ENCODE results near the gene VILL. TPM values are rescaled to one million over a fixed set of nuclear protein-coding genes. Genes with fewer than 3 reads are reported as not detected.
"Not testable (repeated sequence)": the region's sequence is repeated elsewhere in the genome, so short reads cannot be mapped to it uniquely, and the experiment has no call there.

VILL gene
- total and polyA plus RNA-seq, 12 donors: 1.2 to 6.4 (median 2.4) TPM

- no peaks in the 10 kb centered on the region for H3K36me3 ChIP-seq
- intact Hi-C loops (cut with DNase I): no loop called here
- H3K27ac ChIP-seq: no peak overlapping the region
- peaks cover 0 to 27% (median 0%) of the 10 kb centered on the region in 7 donors for H3K27me3 ChIP-seq
- no peaks in the 10 kb centered on the region for H3K9me3 ChIP-seq
- DNase-seq (no peak), ATAC-seq (no peak)
- no peak for TF ChIP-seq CTCF (IDR thresholded peaks at IDR 0.05)
- 96 to 100% methylated on average over 1 of the region's 1 CpG for WGBS, 2 donors
- H3K4me3 ChIP-seq: no peak overlapping the region
- H3K4me1 ChIP-seq: peaks cover 0 to 32% (median 26%) of the 10 kb centered on the region in 9 donors
Measured at GRCh38 chr3:38032328-38032865, 41.8 kb downstream of the VILL start.

- H3K36me3 ChIP-seq; intact Hi-C loops (cut with DNase I); H3K4me3 ChIP-seq; DNase-seq; H3K9me3 ChIP-seq; H3K27ac ChIP-seq; ATAC-seq: not testable (repeated sequence)
- 92 to 97% methylated on average over 7 of the region's 7 CpGs for WGBS, 2 donors
- H3K27me3 ChIP-seq: peaks cover 0 to 24% (median 0%) of the 10 kb centered on the region in 7 donors
- peaks cover 0 to 35% (median 26%) of the 10 kb centered on the region in 9 donors for H3K4me1 ChIP-seq
Measured at GRCh38 chr3:38033586-38033985, 43.0 kb downstream of the VILL start.

- DNase-seq; ATAC-seq; intact Hi-C loops (cut with DNase I); H3K27ac ChIP-seq; H3K4me3 ChIP-seq; H3K9me3 ChIP-seq; H3K36me3 ChIP-seq: not testable (repeated sequence)
- 87 to 93% methylated on average over 9 of the region's 9 CpGs for WGBS, 2 donors
- Histone ChIP-seq H3K4me1 (peaks cover 3 to 35% (median 23%) of the 10 kb centered on the region in 9 donors), H3K27me3 (peaks cover 0 to 16% (median 0%) of the 10 kb centered on the region in 7 donors)
Measured at GRCh38 chr3:38034335-38034734, 43.7 kb downstream of the VILL start.

GRCh38 chr3:38036286-38036685, 45.7 kb downstream of the VILL start:
- Histone ChIP-seq H3K36me3 (no peaks in the 10 kb centered on the region), H3K4me1 (peaks cover 6 to 29% (median 13%) of the 10 kb centered on the region in 9 donors), H3K27me3 (peaks cover 0 to 7% (median 0%) of the 10 kb centered on the region in 7 donors), H3K9me3 (no peaks in the 10 kb centered on the region), H3K4me3 (no peak overlapping the region), H3K27ac (no peak overlapping the region)
- DNase-seq (no peak), ATAC-seq (no peak)
- no peak for TF ChIP-seq CTCF (IDR thresholded peaks at IDR 0.05)
- 93 to 96% methylated on average over 5 of the region's 5 CpGs for WGBS, 2 donors
- intact Hi-C loops (cut with DNase I): no loop called here

- Histone ChIP-seq H3K36me3 (no peaks in the 10 kb centered on the region), H3K27ac (no peak overlapping the region), H3K4me1 (peaks cover 6 to 25% (median 13%) of the 10 kb centered on the region in 9 donors), H3K27me3 (peaks cover 0 to 7% (median 0%) of the 10 kb centered on the region in 7 donors), H3K9me3 (no peaks in the 10 kb centered on the region), H3K4me3 (no peak overlapping the region)
- ATAC-seq: no peak
- DNase-seq: no peak
- 77 to 88% methylated on average over 3 of the region's 3 CpGs for WGBS, 2 donors
- TF ChIP-seq CTCF (IDR thresholded peaks at IDR 0.05): no peak
- intact Hi-C loops (cut with DNase I): no loop called here
Measured at GRCh38 chr3:38036906-38037305, 46.3 kb downstream of the VILL start.
